Endothelial cell of umbilical vein (primary cell): ENCODE data around the gene SPRED2.

ENCODE experiments used
- CTCF ChIP-seq, 2 donors: IDR thresholded peaks; 1 replicate in 1 of 2; 2 replicates in 1 of 2; pipeline ENCODE4 v1.5.1; 2011; ENCODE audit warnings: low read length in 2 of 2, mild to moderate bottlenecking in 2 of 2, moderate library complexity in 2 of 2, control low read depth in 1 of 2, inconsistent platforms in 1 of 2, low read depth in 1 of 2; ENCODE audit not compliant: insufficient read depth in 1 of 2; ENCODE audit errors: extremely low read depth in 1 of 2
- GATA2 ChIP-seq: IDR thresholded peaks from 2 replicates; pipeline ENCODE4 v1.7.0; 2011; ENCODE audit warnings: low read depth, mild to moderate bottlenecking, moderate library complexity, mixed read lengths, low read length; ENCODE audit not compliant: insufficient read length, insufficient read depth
- POLR2AphosphoS5 ChIP-seq: IDR thresholded peaks from 2 replicates; pipeline ENCODE4 v1.6.1; 2012; ENCODE audit warnings: low read depth, mild to moderate bottlenecking, control low read depth, low read length, moderate library complexity; ENCODE audit not compliant: insufficient read depth

DNA sequence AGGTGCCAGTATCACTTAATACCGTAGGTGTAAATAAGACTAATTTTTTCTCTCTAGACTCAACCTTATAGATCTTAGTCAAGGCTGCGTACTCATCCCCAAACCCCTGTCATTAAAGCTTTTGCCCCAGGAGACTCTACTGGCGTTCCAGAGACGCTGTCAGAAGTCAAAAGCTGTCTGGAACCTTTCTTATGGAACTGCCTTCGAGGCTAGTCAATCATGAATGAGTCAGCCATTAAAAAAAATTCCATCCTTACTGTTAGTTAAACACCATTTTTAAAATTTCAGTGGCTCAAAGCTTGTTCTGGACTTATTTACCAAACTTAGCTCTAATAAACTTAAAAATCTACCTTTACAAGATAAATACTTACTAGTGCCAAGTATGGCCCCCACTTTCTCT lies 52.1 kb downstream of the SPRED2 start:
- TF ChIP-seq GATA2 (no peak), POLR2AphosphoS5 (no peak), CTCF (IDR thresholded peaks at IDR 0.05; ENCODE audit: extremely low read depth in 1 of 2, insufficient read depth in 1 of 2, low read depth in 1 of 2, low read length in 2 of 2) (no peak)
